Activated naive CD4-positive, alpha-beta T cell treated with anti-CD3 and anti-CD28 coated beads, Interleukin-2, amount 50 U/mL, for 16 hours (primary cell): Measurements from ENCODE around the gene B4GALNT3.

ENCODE experiments used
- DNase-seq: peaks from one replicate; pipeline ENCODE4 v3.0.0-alpha.2; 2020

The B4GALNT3 gene

GRCh38 chr12:510071-510825, 50.5 kb downstream of the B4GALNT3 start:
- no peak for DNase-seq

- no peak for DNase-seq
Measured at GRCh38 chr12:512933-513332, 53.2 kb downstream of the B4GALNT3 start.

- no peak for DNase-seq
Measured at GRCh38 chr12:513446-513845, 53.7 kb downstream of the B4GALNT3 start.

GRCh38 chr12:517538-517937, 57.8 kb downstream of the B4GALNT3 start:
- DNase-seq, result no peak

GRCh38 chr12:520119-520518, 60.4 kb downstream of the B4GALNT3 start:
- DNase-seq, result no peak

GRCh38 chr12:522692-523378, 63.1 kb downstream of the B4GALNT3 start:
- no peak for DNase-seq

- no peak for DNase-seq
Measured at GRCh38 chr12:524167-524951, 64.6 kb downstream of the B4GALNT3 start.

- DNase-seq, result no peak
Measured at GRCh38 chr12:526089-526488, 66.3 kb downstream of the B4GALNT3 start.

GRCh38 chr12:527241-527640, 67.5 kb downstream of the B4GALNT3 start:
- no peak for DNase-seq

- no peak for DNase-seq
Measured at GRCh38 chr12:527729-528128, 68.0 kb downstream of the B4GALNT3 start.

- DNase-seq, result no peak
Measured at GRCh38 chr12:530308-530707, 70.6 kb downstream of the B4GALNT3 start.

GRCh38 chr12:530821-531220, 71.1 kb downstream of the B4GALNT3 start:
- DNase-seq, result no peak

GRCh38 chr12:531951-532585, 72.3 kb downstream of the B4GALNT3 start:
- DNase-seq, result no peak

- no peak for DNase-seq
Measured at GRCh38 chr12:532908-533565, 73.3 kb downstream of the B4GALNT3 start.

- no peak for DNase-seq
Measured at GRCh38 chr12:533718-534117, 74.0 kb downstream of the B4GALNT3 start.

- no peak for DNase-seq
Measured at GRCh38 chr12:534216-534615, 74.5 kb downstream of the B4GALNT3 start.

GRCh38 chr12:535396-535795, 75.7 kb downstream of the B4GALNT3 start:
- no peak for DNase-seq

- no peak for DNase-seq
Measured at GRCh38 chr12:536751-537245, 77.1 kb downstream of the B4GALNT3 start.

GRCh38 chr12:537772-538171, 78.0 kb downstream of the B4GALNT3 start:
- no peak for DNase-seq

- no peak for DNase-seq
Measured at GRCh38 chr12:538731-539539, 79.2 kb downstream of the B4GALNT3 start.

GRCh38 chr12:539540-540310, 80.0 kb downstream of the B4GALNT3 start:
- no peak for DNase-seq
